Erythroblast (primary cell): Measurements from ENCODE around the gene ZFP82.

ENCODE experiments used
- GATA1 ChIP-seq: IDR thresholded peaks from 2 replicates; pipeline ENCODE4 v1.6.1; 2011; ENCODE audit warnings: low read depth, mild to moderate bottlenecking, control low read depth, low read length, moderate library complexity
- POLR2A ChIP-seq: IDR thresholded peaks from 2 replicates; pipeline ENCODE4 v1.6.1; 2011; ENCODE audit warnings: mild to moderate bottlenecking, low read length

DNA sequence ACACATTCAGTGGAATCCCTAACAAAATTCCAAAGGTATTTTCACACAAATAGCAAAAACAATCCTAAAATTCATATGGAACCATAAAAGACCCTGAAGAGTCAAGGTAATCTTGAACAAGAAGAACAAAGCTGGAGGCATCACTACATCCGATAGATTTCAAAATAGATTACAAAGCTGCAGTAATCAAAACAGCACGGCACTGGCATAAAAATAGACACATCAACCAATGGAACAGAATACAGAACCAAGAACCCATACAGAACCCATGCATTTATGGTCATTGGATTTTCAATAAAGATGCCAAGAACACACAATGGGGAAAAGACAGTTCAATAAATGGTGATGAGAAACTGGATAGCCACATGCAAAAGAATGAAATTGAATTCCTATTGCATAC lies 38.4 kb upstream of the ZFP82 start:
- no peak for TF ChIP-seq POLR2A
- no peak for TF ChIP-seq GATA1
